Dermis blood vessel endothelial cell (primary cell): ENCODE data around the gene PGAP2. TPM values are rescaled to one million over a fixed set of nuclear protein-coding genes. Genes with fewer than 3 reads are reported as not detected.

ENCODE experiments used
- DNase-seq: peaks from one replicate; pipeline ENCODE4 v3.0.0; 2010
- total RNA-seq: library from RNA; depleted of rRNA; stranded (reverse); fragments of >200 nt; gene quantifications from 2 replicates; pipeline ENCODE4 v1.2.3, GENCODE V29; 2014

PGAP2 gene
- total RNA-seq, 1 donor from 2014 or later = 7.3 TPM

DNA sequence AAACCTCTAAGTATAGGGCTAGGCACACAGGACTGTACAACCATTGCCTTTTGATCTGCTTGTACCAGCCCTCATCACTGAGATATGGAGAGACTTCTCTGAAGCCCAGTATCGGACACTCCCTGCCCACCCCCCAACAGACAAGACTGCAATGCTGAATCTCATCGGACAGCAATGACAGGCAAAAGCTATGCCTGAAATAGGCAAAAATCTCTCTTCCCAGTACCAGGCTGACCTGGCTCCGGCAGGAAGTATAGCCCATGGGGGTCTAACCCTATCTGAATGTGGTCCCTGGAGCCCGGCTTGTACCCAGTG lies 25.9 kb downstream of the PGAP2 start:
- no peak for DNase-seq

- DNase-seq = peak; percentile 48
Observed at GRCh38 chr11:3834664-3835461, 26.5 kb downstream of the PGAP2 start.

DNA sequence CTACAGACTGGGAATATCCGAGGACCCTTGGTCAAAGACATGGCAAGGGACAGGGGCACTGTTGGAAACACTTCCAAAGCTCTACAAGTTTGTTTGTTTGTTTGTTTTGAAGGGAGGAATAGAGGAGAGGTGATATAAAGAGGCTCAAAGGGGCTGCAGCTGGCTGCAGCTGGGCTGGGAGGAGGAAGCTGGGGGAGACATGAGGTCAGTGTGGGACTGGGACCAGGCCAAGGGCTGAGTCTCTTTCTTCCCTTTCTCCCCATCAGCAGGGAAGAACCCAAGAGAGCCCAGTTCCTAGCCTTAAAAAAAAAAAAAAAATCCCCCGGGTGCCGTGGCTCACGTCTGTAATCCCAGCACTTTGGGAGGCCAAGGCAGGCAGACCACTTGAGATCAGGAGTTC lies 27.4 kb downstream of the PGAP2 start:
- no peak for DNase-seq

GRCh38 chr11:3836903-3837302 lies 28.5 kb downstream of the PGAP2 start:
- DNase-seq = no peak

- DNase-seq = peak; percentile 48
Observed at GRCh38 chr11:3837793-3838192, 29.4 kb downstream of the PGAP2 start.

GRCh38 chr11:3838504-3838903 lies 30.1 kb downstream of the PGAP2 start:
- DNase-seq = no peak

DNA sequence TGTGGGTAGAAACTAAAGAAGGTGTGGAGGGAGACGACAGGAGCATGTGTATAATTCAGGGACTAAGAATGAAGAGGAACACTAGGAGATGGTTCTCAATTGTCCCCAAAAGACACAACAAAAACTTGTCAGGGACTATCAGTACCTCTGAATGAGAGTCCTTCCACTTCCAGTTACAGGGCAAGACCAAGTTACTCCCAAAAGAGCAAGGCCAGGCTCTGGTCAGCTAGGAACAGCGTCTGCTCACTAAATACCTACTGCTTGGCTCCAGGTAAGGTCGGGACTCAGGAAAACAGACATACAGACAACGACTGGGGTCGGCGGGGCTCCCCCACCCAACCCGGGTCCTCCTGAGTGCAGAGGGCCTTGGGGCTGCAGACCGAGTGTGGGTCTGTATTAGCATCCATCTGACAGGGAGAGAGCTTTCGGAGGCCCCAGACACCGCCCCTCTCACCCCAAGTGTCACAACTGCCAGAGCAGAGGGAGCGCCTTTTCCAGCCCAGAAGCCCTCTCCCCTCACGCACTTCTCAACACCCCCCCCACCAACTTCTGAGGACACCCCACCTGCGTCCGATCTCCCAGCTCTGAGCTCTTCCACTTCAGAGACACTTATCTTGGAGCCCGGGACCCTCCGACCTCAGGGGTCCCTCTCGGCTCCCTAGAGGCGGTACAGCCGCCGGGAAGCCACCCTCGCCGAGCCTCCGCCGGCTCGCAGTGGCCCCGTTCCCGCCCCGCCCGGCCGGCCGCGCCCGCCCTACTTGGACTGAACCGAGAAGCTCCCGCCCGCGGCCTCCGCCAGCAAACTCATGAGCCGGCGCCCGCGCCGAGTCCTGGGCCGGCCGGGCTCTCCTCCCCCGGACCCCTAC lies 31.9 kb downstream of the PGAP2 start:
- peak; percentile 21 for DNase-seq

DNA sequence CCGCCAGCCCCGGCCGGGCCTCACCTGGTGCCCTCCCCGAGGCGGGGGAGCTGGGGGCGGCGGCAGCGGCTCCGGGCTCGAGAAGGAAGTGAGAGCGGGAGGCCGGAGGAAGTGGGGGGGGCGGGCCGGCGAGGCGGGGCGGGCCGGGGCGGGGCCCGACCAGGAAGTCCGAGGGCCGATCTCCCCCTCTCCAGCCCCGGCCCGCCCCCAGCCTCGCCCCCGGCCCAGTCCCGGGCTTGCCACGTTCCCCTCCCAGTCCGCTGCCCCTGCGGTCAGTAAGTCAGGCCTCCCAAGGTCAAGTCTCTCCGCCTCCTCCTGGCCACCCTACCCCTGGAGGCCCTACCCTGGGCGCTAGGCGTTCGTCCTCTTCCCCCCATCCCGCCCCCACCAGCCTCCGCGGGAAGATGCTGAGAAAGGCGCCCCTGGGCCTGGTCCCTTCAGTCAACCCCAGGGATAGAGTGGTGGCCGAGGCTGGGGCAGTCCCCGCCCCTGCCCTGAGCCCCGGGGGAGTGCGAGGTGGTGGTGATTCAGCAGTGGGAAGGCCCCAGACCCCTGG lies 32.6 kb downstream of the PGAP2 start, which contains the start of gene RHOG:
Gene RHOG (minus strand): TSS at position 90 of the 556 bp plus-strand sequence. CDS start 12,821 bp downstream, outside the sequence.
- peak; percentile 73 for DNase-seq

DNA sequence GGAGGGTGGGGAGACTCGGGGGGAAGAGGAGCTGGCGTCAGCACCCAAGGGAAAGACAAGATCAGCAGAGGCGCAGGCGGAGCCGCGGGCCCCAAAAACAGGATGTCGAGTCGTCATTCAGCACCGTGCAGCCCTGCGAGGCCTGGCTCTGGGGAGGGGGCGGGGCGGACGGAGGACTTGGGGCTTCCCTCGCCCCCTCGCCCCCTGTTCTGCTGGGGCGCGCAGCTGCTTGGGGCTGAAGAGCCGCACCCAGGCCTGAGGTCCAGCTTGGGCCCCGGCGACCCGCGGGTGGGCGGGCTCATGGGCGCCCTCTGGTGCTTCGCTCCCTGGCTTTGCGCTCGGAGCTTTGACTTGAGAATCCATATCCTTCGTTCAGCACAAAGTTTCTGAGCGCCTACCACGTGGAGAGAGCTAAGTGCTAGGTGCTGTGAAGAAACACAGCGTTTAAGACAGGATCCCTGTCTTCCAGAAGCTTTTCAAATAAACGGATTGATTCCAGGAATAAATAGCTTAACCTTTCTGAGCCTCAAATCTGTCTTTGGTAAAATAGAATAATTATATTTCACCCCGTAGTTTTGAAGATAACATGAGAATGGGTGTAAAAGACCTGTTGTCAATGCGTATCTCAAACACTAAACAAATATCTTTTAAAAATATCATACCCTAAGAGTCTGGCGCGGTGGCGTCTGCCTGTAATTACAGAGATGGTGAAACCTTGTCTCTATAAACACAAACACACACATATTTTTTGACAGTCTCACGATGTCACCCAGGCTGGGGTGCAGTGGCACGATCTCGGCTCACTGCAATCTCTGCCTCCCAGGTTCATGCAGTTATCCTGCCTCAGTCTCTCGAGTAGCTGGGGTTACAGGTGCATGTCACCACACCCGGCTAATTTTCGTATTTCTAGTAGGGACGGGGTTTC lies 33.3 kb downstream of the PGAP2 start:
- peak; percentile 92 for DNase-seq

DNA sequence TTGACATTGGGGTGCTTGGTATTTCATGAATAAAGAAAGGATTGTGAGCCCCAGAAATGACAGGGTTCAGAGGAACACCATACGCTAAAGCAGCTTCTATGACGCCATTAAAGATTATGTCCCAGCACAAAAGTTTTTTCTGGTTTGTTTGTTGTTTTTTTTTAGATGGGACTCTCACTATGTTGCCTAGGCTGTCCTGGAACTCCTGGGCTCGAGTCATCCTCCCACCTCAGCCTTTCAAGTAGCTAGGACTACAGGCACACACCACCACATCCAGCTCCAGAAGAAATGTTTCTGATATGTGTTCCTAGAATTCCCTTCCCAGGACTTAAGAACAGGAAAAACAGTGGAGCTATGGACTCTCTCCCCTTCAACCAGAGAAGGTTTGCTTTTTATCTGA lies 35.0 kb downstream of the PGAP2 start:
- DNase-seq = no peak

DNA sequence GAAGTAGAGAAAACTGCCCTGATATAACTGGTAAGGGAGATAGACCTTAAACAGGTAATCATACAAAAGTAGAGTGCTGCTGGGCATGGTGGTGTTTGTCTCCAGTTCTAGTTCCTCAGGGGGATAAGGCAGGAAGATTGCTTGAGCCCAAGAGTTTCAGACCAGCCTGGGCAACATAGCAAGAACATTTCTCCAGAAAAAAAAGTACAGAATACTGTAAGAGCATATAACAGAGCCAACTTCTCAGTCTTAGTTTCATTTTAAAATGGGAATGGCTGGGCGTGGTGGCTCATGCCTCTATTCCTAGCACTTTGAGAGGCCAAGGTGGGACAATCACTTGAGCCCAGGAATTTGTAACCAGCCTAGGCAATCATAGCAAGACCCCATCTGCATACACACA lies 36.9 kb downstream of the PGAP2 start:
- no peak for DNase-seq

GRCh38 chr11:3845670-3846069 lies 37.3 kb downstream of the PGAP2 start:
- DNase-seq = no peak

DNA sequence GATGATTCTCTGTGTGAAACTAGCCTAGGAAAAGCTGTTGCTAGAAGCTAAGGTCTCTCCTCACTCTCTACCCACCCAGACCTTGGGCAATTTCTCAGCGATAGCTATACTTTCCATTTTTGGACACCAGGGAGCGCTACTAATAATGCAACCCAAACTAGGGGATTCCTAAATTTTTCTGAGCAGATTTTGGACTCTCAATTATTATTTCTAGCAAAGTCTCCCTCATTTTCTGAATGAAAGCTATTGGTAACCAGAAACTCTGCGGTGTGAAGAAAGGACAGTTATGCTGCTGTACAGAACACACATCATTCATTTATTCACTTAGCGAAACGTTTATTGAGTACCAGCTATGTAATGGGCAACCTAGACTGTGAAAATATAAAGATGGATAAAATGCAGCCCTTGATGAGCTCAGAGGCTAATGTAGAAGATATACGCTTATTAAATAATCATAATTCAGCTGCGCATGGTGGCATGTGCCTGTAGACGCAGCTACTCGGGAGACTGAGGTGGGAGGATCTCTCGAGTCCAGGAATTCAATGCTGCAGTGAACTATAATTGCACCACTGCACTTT lies 41.0 kb downstream of the PGAP2 start:
- DNase-seq = peak; percentile 65

- DNase-seq = no peak
Observed at GRCh38 chr11:3853545-3853842, 45.1 kb downstream of the PGAP2 start.

- DNase-seq = no peak
Observed at GRCh38 chr11:3853899-3854659, 45.7 kb downstream of the PGAP2 start.

DNA sequence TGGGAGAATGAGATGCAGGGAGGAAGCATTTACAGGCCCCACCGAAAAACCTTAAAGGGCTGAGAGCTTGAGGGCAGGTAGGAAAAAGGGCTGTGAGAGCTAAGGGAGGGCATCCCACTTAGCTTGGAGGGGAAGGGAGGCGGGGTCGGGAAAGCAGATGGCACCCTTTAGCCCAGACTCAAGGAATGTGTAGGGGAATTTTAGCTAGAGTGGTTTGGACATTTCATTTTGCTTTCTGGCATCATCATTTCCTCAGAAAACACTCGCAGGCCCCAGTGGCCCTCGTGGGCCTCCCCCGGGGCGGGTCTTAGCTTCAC lies 46.3 kb downstream of the PGAP2 start:
- DNase-seq = no peak

GRCh38 chr11:3854977-3855807 lies 46.8 kb downstream of the PGAP2 start, which contains the start of gene STIM1:
Gene STIM1, plus strand, starts transcription at chr11:3855664. Its CDS starts 607 bp downstream, at chr11:3856271.
- peak; percentile 97 for DNase-seq

GRCh38 chr11:3855808-3856491 lies 47.6 kb downstream of the PGAP2 start:
- peak; percentile 39 for DNase-seq

DNA sequence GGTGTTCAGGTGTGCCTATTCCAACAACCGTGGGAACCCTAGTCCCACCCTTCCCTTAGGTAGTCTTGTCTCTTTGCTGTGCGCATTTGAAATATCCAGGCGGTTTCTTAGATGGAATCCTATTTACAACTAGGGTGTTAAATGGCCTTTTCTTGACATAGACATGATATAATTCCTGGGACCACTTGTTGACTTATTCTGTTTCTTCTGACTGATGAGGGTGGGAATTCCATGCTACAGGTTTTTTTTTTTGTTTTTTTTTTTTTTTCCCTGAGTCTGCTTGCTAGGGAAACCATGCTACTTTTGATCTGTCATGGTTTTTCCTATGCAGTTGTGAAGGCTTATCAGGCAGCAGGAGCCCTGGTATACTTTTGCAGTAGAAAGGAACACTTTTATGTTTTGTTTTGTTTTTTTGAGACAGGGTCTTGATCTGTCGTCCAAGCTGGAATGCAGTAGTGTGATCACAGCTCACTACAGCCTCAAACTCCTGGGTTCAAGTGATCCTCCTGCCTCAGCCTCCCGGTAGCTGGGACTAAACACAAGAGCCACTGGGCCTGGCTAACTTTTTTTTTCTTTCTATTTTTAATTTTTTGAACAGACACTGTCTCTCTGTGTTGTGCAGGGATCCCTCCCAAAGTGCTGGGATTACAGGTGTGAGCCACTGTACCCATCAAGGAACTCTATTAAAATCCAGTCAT lies 48.6 kb downstream of the PGAP2 start:
- no peak for DNase-seq
